ENCODE results near the gene ELP1.

GRCh38 chr9:108836319-108836718 is 97.6 kb downstream of the ELP1 start:
- TF ChIP-seq, protein P1, sequence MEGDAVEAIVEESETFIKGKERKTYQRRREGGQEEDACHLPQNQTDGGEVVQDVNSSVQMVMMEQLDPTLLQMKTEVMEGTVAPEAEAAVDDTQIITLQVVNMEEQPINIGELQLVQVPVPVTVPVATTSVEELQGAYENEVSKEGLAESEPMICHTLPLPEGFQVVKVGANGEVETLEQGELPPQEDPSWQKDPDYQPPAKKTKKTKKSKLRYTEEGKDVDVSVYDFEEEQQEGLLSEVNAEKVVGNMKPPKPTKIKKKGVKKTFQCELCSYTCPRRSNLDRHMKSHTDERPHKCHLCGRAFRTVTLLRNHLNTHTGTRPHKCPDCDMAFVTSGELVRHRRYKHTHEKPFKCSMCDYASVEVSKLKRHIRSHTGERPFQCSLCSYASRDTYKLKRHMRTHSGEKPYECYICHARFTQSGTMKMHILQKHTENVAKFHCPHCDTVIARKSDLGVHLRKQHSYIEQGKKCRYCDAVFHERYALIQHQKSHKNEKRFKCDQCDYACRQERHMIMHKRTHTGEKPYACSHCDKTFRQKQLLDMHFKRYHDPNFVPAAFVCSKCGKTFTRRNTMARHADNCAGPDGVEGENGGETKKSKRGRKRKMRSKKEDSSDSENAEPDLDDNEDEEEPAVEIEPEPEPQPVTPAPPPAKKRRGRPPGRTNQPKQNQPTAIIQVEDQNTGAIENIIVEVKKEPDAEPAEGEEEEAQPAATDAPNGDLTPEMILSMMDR (IDR thresholded peaks at IDR 0.05; ENCODE audit: poor library complexity) = no peak
- no peak for TF ChIP-seq EZH2 (IDR thresholded peaks at IDR 0.05; ENCODE audit: borderline replicate concordance)

Data from hepatocyte (in vitro differentiated cells).